H1 (cell line): Measurements from ENCODE around the gene RIMBP2. TPM values are rescaled to one million over a fixed set of nuclear protein-coding genes. Genes with fewer than 3 reads are reported as not detected.

Experiments used
- CTCF ChIA-PET: fragments of 300-600 bp; sonication (Branson Sonifier 250); formaldehyde crosslinking; loops from one replicate; lab custom pipeline; 2021; ENCODE audit not compliant: partially characterized antibody; lab: Charles Lee
- POLR2A ChIA-PET: fragments of 300-600 bp; sonication (Branson Sonifier 250); formaldehyde crosslinking; loops from one replicate; lab custom pipeline; 2021; ENCODE audit warnings: inconsistent platforms; ENCODE audit not compliant: partially characterized antibody; lab: Charles Lee
- DNase-seq, 2 experiments: peaks; one replicate each; pipeline versions ENCODE4 v3.0.0 to v3.0.0-alpha.2; 2010 to 2022; ENCODE audit warnings: low spot score in 2 of 2, low read depth in 1 of 2, mixed read lengths in 1 of 2
- FAIRE-seq: peaks from 2 replicates; lab custom pipeline; 2011; peaks lifted over from hg19 to GRCh38; lab: Jason Lieb, UNC
- H2AFZ ChIP-seq: 2 replicates; pipeline ENCODE4 v1.8.1; 2012; ENCODE audit warnings: low read length, inconsistent platforms
- H2AK5ac ChIP-seq: 2 replicates; pipeline ENCODE4 v1.6.1; 2013; ENCODE audit warnings: low read depth, low read length
- H2BK120ac ChIP-seq: replicated peaks from 2 replicates; pipeline ENCODE3; 2013; ENCODE audit warnings: low read depth, low read length, inconsistent platforms
- H2BK12ac ChIP-seq: 2 replicates; pipeline ENCODE4 v1.6.1; 2013; ENCODE audit warnings: low read depth, low read length
- H2BK15ac ChIP-seq: 2 replicates; pipeline ENCODE4 v1.6.1; 2013; ENCODE audit warnings: low read length
- H2BK20ac ChIP-seq: 2 replicates; pipeline ENCODE4 v1.6.1; 2013; ENCODE audit warnings: low read length
- H2BK5ac ChIP-seq: 2 replicates; pipeline ENCODE4 v1.6.1; 2013; ENCODE audit warnings: low read depth, low read length
- H3K14ac ChIP-seq: 2 replicates; pipeline ENCODE4 v1.6.1; 2013; ENCODE audit warnings: inconsistent platforms; ENCODE audit not compliant: insufficient read length
- H3K18ac ChIP-seq: 2 replicates; pipeline ENCODE4 v1.6.1; 2013; ENCODE audit warnings: low read length; ENCODE audit errors: extremely low read depth
- H3K23ac ChIP-seq: 2 replicates; pipeline ENCODE4 v1.6.1; 2013; ENCODE audit warnings: inconsistent platforms; ENCODE audit not compliant: insufficient read length
- H3K23me2 ChIP-seq: 2 replicates; pipeline ENCODE4 v1.6.1; 2013; ENCODE audit warnings: low read depth, low read length
- H3K27ac ChIP-seq: 2 replicates; pipeline ENCODE4 v1.6.1; 2011; ENCODE audit warnings: low read depth, low read length, inconsistent platforms
- H3K27me3 ChIP-seq, 4 experiments: replicated peaks in 1 of 4; 1 replicate in 1 of 4; 2 replicates in 3 of 4; pipeline versions ENCODE4 v1.6.1 to v1.8.1; 2011 to 2013; ENCODE audit warnings: low read length in 3 of 4, mild to moderate bottlenecking in 3 of 4, inconsistent platforms in 2 of 4, mixed read lengths in 2 of 4, moderate library complexity in 1 of 4; ENCODE audit not compliant: control insufficient read depth in 3 of 4, insufficient read depth in 3 of 4; ENCODE audit errors: extremely low read depth in 1 of 4
- H3K36me3 ChIP-seq, 4 experiments: 2 replicates each; pipeline versions ENCODE4 v1.6.1 to v1.8.1; 2011 to 2013; ENCODE audit warnings: mild to moderate bottlenecking in 4 of 4, low read length in 3 of 4, moderate library complexity in 2 of 4, control low read depth in 1 of 4, inconsistent platforms in 1 of 4; ENCODE audit not compliant: insufficient read depth in 4 of 4, control insufficient read depth in 2 of 4
- H3K4ac ChIP-seq: replicated peaks from 2 replicates; pipeline ENCODE3; 2013; ENCODE audit warnings: low read length, low read depth, mixed read lengths, inconsistent platforms; ENCODE audit not compliant: insufficient read length
- H3K4me1 ChIP-seq, 4 experiments: replicated peaks in 1 of 4; 1 replicate in 1 of 4; 2 replicates in 3 of 4; pipeline versions ENCODE4 v1.6.1 to v1.8.1; 2011 to 2013; ENCODE audit warnings: low read length in 3 of 4, inconsistent platforms in 2 of 4, mixed read lengths in 1 of 4; ENCODE audit not compliant: insufficient read depth in 4 of 4, control insufficient read depth in 3 of 4
- H3K4me2 ChIP-seq, 2 experiments: 2 replicates each; pipeline versions ENCODE4 v1.6.1 to v1.8.1; 2011 to 2013; ENCODE audit warnings: low read depth in 2 of 2, low read length in 2 of 2, control low read depth in 1 of 2, inconsistent platforms in 1 of 2, mild to moderate bottlenecking in 1 of 2; ENCODE audit not compliant: insufficient read depth in 1 of 2
- H3K4me3 ChIP-seq, 4 experiments: fragments of 200-600, 300-600 bp in 1 of 4; sonication (generic), shearing (Covaris generic), sonication (Bioruptor Twin) in 1 of 4; 2 replicates each; pipeline versions ENCODE4 v1.5.1 to v1.8.1; 2011 to 2016; ENCODE audit warnings: low read length in 4 of 4, low read depth in 3 of 4, control low read depth in 2 of 4, inconsistent platforms in 2 of 4, mild to moderate bottlenecking in 2 of 4, mixed read lengths in 1 of 4, moderate library complexity in 1 of 4; ENCODE audit not compliant: insufficient read depth in 2 of 4; ENCODE audit errors: extremely low read depth in 1 of 4
- H3K56ac ChIP-seq: replicated peaks from 2 replicates; pipeline ENCODE3; 2013; ENCODE audit warnings: low read depth, mild to moderate bottlenecking, mixed read lengths, low read length, inconsistent platforms; ENCODE audit not compliant: insufficient read length
- H3K79me1 ChIP-seq: 2 replicates; pipeline ENCODE4 v1.6.1; 2013; ENCODE audit warnings: low read depth, low read length, control low read depth
- H3K79me2 ChIP-seq, 2 experiments: 2 replicates each; pipeline versions ENCODE4 v1.6.1 to v1.8.1; 2012 to 2013; ENCODE audit warnings: low read length in 2 of 2, mild to moderate bottlenecking in 2 of 2, inconsistent platforms in 1 of 2; ENCODE audit not compliant: insufficient read depth in 2 of 2, control insufficient read depth in 1 of 2
- H3K9ac ChIP-seq, 4 experiments: replicated peaks in 1 of 4; 1 replicate in 1 of 4; 2 replicates in 3 of 4; pipeline versions ENCODE4 v1.6.1 to v1.8.1; 2011 to 2013; ENCODE audit warnings: low read depth in 3 of 4, low read length in 3 of 4, control low read depth in 2 of 4, mild to moderate bottlenecking in 2 of 4, moderate library complexity in 2 of 4, inconsistent platforms in 1 of 4; ENCODE audit errors: extremely low read depth in 1 of 4
- H3K9me3 ChIP-seq, 2 experiments: 2 replicates each; pipeline versions ENCODE4 v1.6.1 to v1.8.1; 2012 to 2013; ENCODE audit warnings: mild to moderate bottlenecking in 2 of 2, moderate library complexity in 2 of 2, control low read depth in 1 of 2, inconsistent platforms in 1 of 2, low read depth in 1 of 2, low read length in 1 of 2, mixed read lengths in 1 of 2; ENCODE audit not compliant: insufficient read depth in 2 of 2
- H4K20me1 ChIP-seq, 2 experiments: replicated peaks in 1 of 2; 2 replicates each; pipeline versions ENCODE3 to v1.8.1; 2011 to 2013; ENCODE audit warnings: inconsistent platforms in 2 of 2, low read length in 2 of 2, mild to moderate bottlenecking in 1 of 2; ENCODE audit not compliant: insufficient read depth in 2 of 2, control insufficient read depth in 1 of 2
- H4K5ac ChIP-seq: 2 replicates; pipeline ENCODE4 v1.6.1; 2013; ENCODE audit warnings: low read length, low read depth, mixed read lengths, inconsistent platforms; ENCODE audit not compliant: insufficient read length
- H4K8ac ChIP-seq: 2 replicates; pipeline ENCODE4 v1.8.0; 2013; ENCODE audit warnings: mild to moderate bottlenecking, moderate library complexity, low read length, inconsistent platforms; ENCODE audit not compliant: insufficient read depth; ENCODE audit errors: extremely low read depth
- H4K91ac ChIP-seq: replicated peaks from 2 replicates; pipeline ENCODE3; 2013; ENCODE audit warnings: low read length, mixed read lengths, inconsistent platforms; ENCODE audit not compliant: insufficient read length
- ASH2L ChIP-seq: fragments of 200-600, 300-600 bp; sonication (generic); IDR thresholded peaks from one replicate; pipeline ENCODE4 v1.7.1; 2017; ENCODE audit warnings: low read length
- CBX5 ChIP-seq: fragments of 300-800, 300-1000 bp; sonication (generic); IDR thresholded peaks from 2 replicates; pipeline ENCODE4 v1.7.1; 2016; ENCODE audit warnings: antibody characterized with exemption, low read length, low read depth
- CHD2 ChIP-seq: IDR thresholded peaks from 2 replicates; pipeline ENCODE4 v1.6.1; 2012; ENCODE audit warnings: low read length, improper control_type of control experiment
- GABPA ChIP-seq: IDR thresholded peaks from 2 replicates; pipeline ENCODE4 v1.6.1; 2011; ENCODE audit warnings: mild to moderate bottlenecking, low read length, moderate library complexity, borderline replicate concordance; ENCODE audit not compliant: insufficient read depth
- JUND ChIP-seq: IDR thresholded peaks from 2 replicates; pipeline ENCODE4 v1.6.1; 2011; ENCODE audit warnings: mild to moderate bottlenecking, improper control_type of control experiment, low read length
- KDM1A ChIP-seq: fragments of 200-600, 300-600 bp; sonication (generic); IDR thresholded peaks from 2 replicates; pipeline ENCODE4 v1.7.1; 2016; ENCODE audit warnings: mild to moderate bottlenecking, low read length, borderline replicate concordance
- KDM5A ChIP-seq: fragments of 200-600 bp; IDR thresholded peaks from 2 replicates; pipeline ENCODE4 v1.7.1; 2012; ENCODE audit warnings: mild to moderate bottlenecking, low read length, inconsistent platforms, mixed read lengths
- RAD21 ChIP-seq, 2 experiments: IDR thresholded peaks in 1 of 2; conservative IDR thresholded peaks in 1 of 2; 2 replicates each; pipeline ENCODE4 v1.6.1; 2011; ENCODE audit warnings: low read depth in 2 of 2, low read length in 2 of 2, improper control_type of control experiment in 1 of 2, inconsistent platforms in 1 of 2, mild to moderate bottlenecking in 1 of 2, moderate library complexity in 1 of 2
- RFX5 ChIP-seq: IDR thresholded peaks from 2 replicates; pipeline ENCODE4 v1.6.1; 2011; ENCODE audit warnings: low read depth, low read length, improper control_type of control experiment, borderline replicate concordance
- SAP30 ChIP-seq: fragments of 300-600 bp; sonication (generic); IDR thresholded peaks from 2 replicates; pipeline ENCODE4 v1.7.1; 2012; ENCODE audit warnings: low read length, moderate library complexity, mild to moderate bottlenecking, inconsistent platforms; ENCODE audit not compliant: insufficient read depth, insufficient replicate concordance
- SIRT6 ChIP-seq: IDR thresholded peaks from one replicate; pipeline ENCODE4 v1.7.1; 2012; ENCODE audit warnings: low read length, inconsistent platforms
- TAF7 ChIP-seq: optimal IDR thresholded peaks from 2 replicates; pipeline ENCODE3; 2011; ENCODE audit warnings: low read depth, mild to moderate bottlenecking, inconsistent platforms, low read length, moderate library complexity, borderline replicate concordance
- TBP ChIP-seq: IDR thresholded peaks from 2 replicates; pipeline ENCODE4 v1.6.1; 2011; ENCODE audit warnings: low read depth, low read length, improper control_type of control experiment
- USF2 ChIP-seq: IDR thresholded peaks from 2 replicates; pipeline ENCODE4 v1.6.1; 2011; ENCODE audit warnings: low read length, improper control_type of control experiment
- WGBS, 2 experiments: shearing (Covaris generic) in 1 of 2; methylation state at CpG; one replicate each; pipeline versions ENCODE4 v1.1.6 to v1.1.7; 2013 to 2015; ENCODE audit warnings: low lambda C conversion rate in 2 of 2, mixed read lengths in 2 of 2, inconsistent platforms in 1 of 2, low coverage in 1 of 2, missing lambda C conversion rate in 1 of 2; ENCODE audit not compliant: insufficient replicate concordance in 2 of 2, insufficient coverage in 1 of 2, insufficient read length in 1 of 2; ENCODE audit errors: extremely low coverage in 1 of 2, missing lambda C conversion rate in 1 of 2; 5-methylcytosine and 5-hydroxymethylcytosine counted together
- polyA plus RNA-seq, 7 experiments: library from polyadenylated mRNA; depleted of rRNA in 3 of 7; stranded (reverse) in 5 of 7; unstranded in 2 of 7; fragments of >200 nt in 5 of 7; fragments of 200-250 nt in 2 of 7; gene quantifications; 1 replicate in 5 of 7; 2 replicates in 1 of 7; 4 replicates in 1 of 7; pipeline versions ENCODE4 v1.2.1 to v1.2.3, GENCODE V29; 2011 to 2013; ENCODE audit warnings: missing spikeins in 2 of 7, mixed read lengths in 2 of 7
- total RNA-seq: library from RNA; stranded (reverse); fragmentation: NEBNext Ultra II Directional; extraction: Animal tissue kit (Norgen Biotek cat#: 25700); gene quantifications from 2 replicates; pipeline ENCODE4 v1.2.1, GENCODE V29; 2021

The RIMBP2 gene
- total and polyA plus RNA-seq, 2 of the 8 experiments (the other 6 are each of a cell fraction or from before 2014, with no cell fraction given), result 0.18 to 0.65 TPM

GRCh38 chr12:130620281-130620680 lies 95.8 kb downstream of the RIMBP2 start:
- no peaks in the 10 kb centered on the region for H3K79me1 ChIP-seq
- no peak overlapping the region for H2BK5ac ChIP-seq
- no peak overlapping the region for H3K4ac ChIP-seq
- no peak overlapping the region for H4K91ac ChIP-seq
- H2BK12ac ChIP-seq, result no peak overlapping the region
- H3K14ac ChIP-seq, result no peak overlapping the region
- no peak overlapping the region for H2BK20ac ChIP-seq
- H2BK120ac ChIP-seq, result no peak overlapping the region
- ChIA-PET POLR2A (no interaction called here), CTCF (no interaction called here)
- no peaks in the 10 kb centered on the region for H4K20me1 ChIP-seq
- no peak overlapping the region for H4K5ac ChIP-seq
- H3K56ac ChIP-seq, result no peak overlapping the region
- no peak overlapping the region for H2AK5ac ChIP-seq
- FAIRE-seq (no peak), DNase-seq (no peak)
- no peak overlapping the region for H3K4me2 ChIP-seq
- H3K36me3 ChIP-seq, result no peaks in the 10 kb centered on the region
- H2AFZ ChIP-seq, result no peak overlapping the region
- no peak overlapping the region for H3K27ac ChIP-seq
- no peak overlapping the region for H3K23ac ChIP-seq
- no peaks in the 10 kb centered on the region for H3K27me3 ChIP-seq
- no peak overlapping the region for H4K8ac ChIP-seq
- no peaks in the 10 kb centered on the region for H3K23me2 ChIP-seq
- TF ChIP-seq RFX5 (no peak), CBX5 (no peak), KDM1A (no peak), SIRT6 (no peak), TAF7 (no peak), USF2 (no peak), JUND (no peak), TBP (no peak), GABPA (no peak), RAD21 (IDR thresholded peaks at IDR 0.05 in 1 of 2, conservative IDR thresholded peaks at IDR 0.05 in 1 of 2; ENCODE audit: low read depth in 2 of 2, low read length in 2 of 2) (no peak), SAP30 (no peak), ASH2L (no peak), CHD2 (no peak), KDM5A (no peak)
- no peaks in the 10 kb centered on the region for H3K79me2 ChIP-seq
- H3K18ac ChIP-seq, result no peak overlapping the region
- no peak overlapping the region for H3K9ac ChIP-seq
- no peak overlapping the region for H2BK15ac ChIP-seq
- no peaks in the 10 kb centered on the region; a peak in 1 of 4 replicates for H3K9me3 ChIP-seq
- WGBS, 2 experiments, result 91% methylated on average over 14 of the region's 14 CpGs; no CpG with 5 or more reads in 1 of the 2 experiments
- no peaks in the 10 kb centered on the region for H3K4me1 ChIP-seq
- no peak overlapping the region for H3K4me3 ChIP-seq
